HL-60 (cell line): Measurements from ENCODE around the gene EFNA5.

ENCODE experiments used
- CTCF ChIP-seq: IDR thresholded peaks from one replicate; pipeline ENCODE4 v1.5.1; 2011; ENCODE audit warnings: low read length, control low read depth, inconsistent platforms; ENCODE audit not compliant: insufficient read depth
- GABPA ChIP-seq: IDR thresholded peaks from 2 replicates; pipeline ENCODE4 v1.6.1; 2012; ENCODE audit warnings: low read depth
- POLR2AphosphoS5 ChIP-seq: IDR thresholded peaks from 2 replicates; pipeline ENCODE4 v1.6.1; 2012; ENCODE audit warnings: low read depth
- REST ChIP-seq: IDR thresholded peaks from 2 replicates; pipeline ENCODE4 v1.6.1; 2012; ENCODE audit warnings: low read depth; ENCODE audit not compliant: insufficient replicate concordance
- SPI1 ChIP-seq: IDR thresholded peaks from 2 replicates; pipeline ENCODE4 v1.6.1; 2012; ENCODE audit warnings: low read depth, mild to moderate bottlenecking, borderline replicate concordance

- TF ChIP-seq GABPA (no peak), CTCF (no peak), POLR2AphosphoS5 (no peak), REST (no peak), SPI1 (no peak)
Observed at GRCh38 chr5:107373549-107374263, 297.0 kb downstream of the EFNA5 start.
